ENCODE measurements around the gene APOC4. TPM values are rescaled to one million over a fixed set of nuclear protein-coding genes. Genes with fewer than 3 reads are reported as not detected.

The APOC4 gene
- polyA plus RNA-seq, 1 donor (not counting 4 experiments of a cell fraction or from before 2014, with no cell fraction given), result not detected

GRCh38 chr19:44900328-44901244 is 41.5 kb upstream of the APOC4 start:
- Histone ChIP-seq H3K4me1 (ENCODE audit: control insufficient read depth, extremely low read depth, insufficient read depth, low read length) (no peaks in the 10 kb centered on the region), H4K20me1 (ENCODE audit: control insufficient read depth, extremely low read depth, insufficient read depth, low read length) (peaks cover 9% of the 10 kb centered on the region), H3K27me3 (ENCODE audit: control insufficient read depth, extremely low read depth, insufficient read depth, low read length) (peaks cover 4% of the 10 kb centered on the region), H3K27ac (ENCODE audit: control insufficient read depth, insufficient read depth, low read length) (no peak overlapping the region), H3K9ac (ENCODE audit: control insufficient read depth, extremely low read depth, insufficient read depth, low read length) (no peak overlapping the region), H2AFZ (ENCODE audit: control insufficient read depth, low read length) (no peak overlapping the region), H3K79me2 (ENCODE audit: control insufficient read depth, insufficient read depth, low read length) (peaks cover 16% of the 10 kb centered on the region), H3K9me3 (ENCODE audit: control insufficient read depth, low read depth, low read length) (no peaks in the 10 kb centered on the region), H3K36me3 (ENCODE audit: control insufficient read depth in 2 of 2, extremely low read depth in 1 of 2, insufficient read depth in 2 of 2, low read length in 2 of 2) (peaks cover 44 to 46% of the 10 kb centered on the region in 2 experiments), H3K4me2 (ENCODE audit: control insufficient read depth, extremely low read depth, insufficient read depth, low read depth, low read length) (no peak overlapping the region), H3K9me1 (ENCODE audit: control insufficient read depth, extremely low read depth, insufficient read depth, low read length) (no peaks in the 10 kb centered on the region), H3K4me3 (ENCODE audit: control insufficient read depth in 2 of 3, extremely low read depth in 1 of 3, insufficient read depth in 2 of 3, low read depth in 1 of 3, low read length in 3 of 3) (no peak overlapping the region)
- dilution Hi-C loops (cut with MboI; ENCODE audit: extremely low pct_ligation_motif_present, low sequenced_read_pairs), result no loop called here
- DNase-seq (ENCODE audit: low read depth, low spot score) (no peak), FAIRE-seq (no peak)
- TF ChIP-seq, protein P1, sequence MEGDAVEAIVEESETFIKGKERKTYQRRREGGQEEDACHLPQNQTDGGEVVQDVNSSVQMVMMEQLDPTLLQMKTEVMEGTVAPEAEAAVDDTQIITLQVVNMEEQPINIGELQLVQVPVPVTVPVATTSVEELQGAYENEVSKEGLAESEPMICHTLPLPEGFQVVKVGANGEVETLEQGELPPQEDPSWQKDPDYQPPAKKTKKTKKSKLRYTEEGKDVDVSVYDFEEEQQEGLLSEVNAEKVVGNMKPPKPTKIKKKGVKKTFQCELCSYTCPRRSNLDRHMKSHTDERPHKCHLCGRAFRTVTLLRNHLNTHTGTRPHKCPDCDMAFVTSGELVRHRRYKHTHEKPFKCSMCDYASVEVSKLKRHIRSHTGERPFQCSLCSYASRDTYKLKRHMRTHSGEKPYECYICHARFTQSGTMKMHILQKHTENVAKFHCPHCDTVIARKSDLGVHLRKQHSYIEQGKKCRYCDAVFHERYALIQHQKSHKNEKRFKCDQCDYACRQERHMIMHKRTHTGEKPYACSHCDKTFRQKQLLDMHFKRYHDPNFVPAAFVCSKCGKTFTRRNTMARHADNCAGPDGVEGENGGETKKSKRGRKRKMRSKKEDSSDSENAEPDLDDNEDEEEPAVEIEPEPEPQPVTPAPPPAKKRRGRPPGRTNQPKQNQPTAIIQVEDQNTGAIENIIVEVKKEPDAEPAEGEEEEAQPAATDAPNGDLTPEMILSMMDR (optimal IDR thresholded peaks at IDR 0.05 in 1 of 3, IDR thresholded peaks at IDR 0.05 in 1 of 3, conservative IDR thresholded peaks at IDR 0.05 in 1 of 3; ENCODE audit: extremely low read depth in 1 of 3, insufficient read depth in 2 of 3, low read length in 3 of 3), result no peak
- no peak for TF ChIP-seq EZH2 (IDR thresholded peaks at IDR 0.05; ENCODE audit: low read length)

- Histone ChIP-seq H3K4me3 (ENCODE audit: control insufficient read depth in 2 of 3, extremely low read depth in 1 of 3, insufficient read depth in 2 of 3, low read depth in 1 of 3, low read length in 3 of 3) (no peak overlapping the region), H3K27me3 (ENCODE audit: control insufficient read depth, extremely low read depth, insufficient read depth, low read length) (peaks cover 9% of the 10 kb centered on the region), H3K36me3 (ENCODE audit: control insufficient read depth in 2 of 2, extremely low read depth in 1 of 2, insufficient read depth in 2 of 2, low read length in 2 of 2) (peaks cover 23 to 27% of the 10 kb centered on the region in 2 experiments), H2AFZ (ENCODE audit: control insufficient read depth, low read length) (no peak overlapping the region), H4K20me1 (ENCODE audit: control insufficient read depth, extremely low read depth, insufficient read depth, low read length) (peaks cover 6% of the 10 kb centered on the region), H3K9ac (ENCODE audit: control insufficient read depth, extremely low read depth, insufficient read depth, low read length) (no peak overlapping the region), H3K79me2 (ENCODE audit: control insufficient read depth, insufficient read depth, low read length) (peaks cover under 1% of the 10 kb centered on the region), H3K27ac (ENCODE audit: control insufficient read depth, insufficient read depth, low read length) (no peak overlapping the region), H3K9me1 (ENCODE audit: control insufficient read depth, extremely low read depth, insufficient read depth, low read length) (no peaks in the 10 kb centered on the region), H3K4me2 (ENCODE audit: control insufficient read depth, extremely low read depth, insufficient read depth, low read depth, low read length) (no peak overlapping the region), H3K4me1 (ENCODE audit: control insufficient read depth, extremely low read depth, insufficient read depth, low read length) (peaks cover 3% of the 10 kb centered on the region), H3K9me3 (ENCODE audit: control insufficient read depth, low read depth, low read length) (no peaks in the 10 kb centered on the region)
- dilution Hi-C loops (cut with MboI; ENCODE audit: extremely low pct_ligation_motif_present, low sequenced_read_pairs), result no loop called here
- no peak for TF ChIP-seq EZH2 (IDR thresholded peaks at IDR 0.05; ENCODE audit: low read length)
- TF ChIP-seq, protein P1 (optimal IDR thresholded peaks at IDR 0.05 in 1 of 3, IDR thresholded peaks at IDR 0.05 in 1 of 3, conservative IDR thresholded peaks at IDR 0.05 in 1 of 3; ENCODE audit: extremely low read depth in 1 of 3, insufficient read depth in 2 of 3, low read length in 3 of 3), result no peak
- DNase-seq (ENCODE audit: low read depth, low spot score) (no peak), FAIRE-seq (no peak)
Measured at GRCh38 chr19:44903216-44903601, 38.8 kb upstream of the APOC4 start.

Data from keratinocyte (primary cell).